Activated gamma-delta T cell treated with Interleukin-2 at 50 U/mL for 16 hours (primary cell): ENCODE results near the gene MAPK4.
"Not testable (repeated sequence)": the region's sequence is repeated elsewhere in the genome, so short reads cannot be mapped to it uniquely, and the experiment has no call there.

Experiments
- DNase-seq: peaks from one replicate; pipeline ENCODE4 v3.0.0-alpha.2; 2020

The MAPK4 gene

DNA sequence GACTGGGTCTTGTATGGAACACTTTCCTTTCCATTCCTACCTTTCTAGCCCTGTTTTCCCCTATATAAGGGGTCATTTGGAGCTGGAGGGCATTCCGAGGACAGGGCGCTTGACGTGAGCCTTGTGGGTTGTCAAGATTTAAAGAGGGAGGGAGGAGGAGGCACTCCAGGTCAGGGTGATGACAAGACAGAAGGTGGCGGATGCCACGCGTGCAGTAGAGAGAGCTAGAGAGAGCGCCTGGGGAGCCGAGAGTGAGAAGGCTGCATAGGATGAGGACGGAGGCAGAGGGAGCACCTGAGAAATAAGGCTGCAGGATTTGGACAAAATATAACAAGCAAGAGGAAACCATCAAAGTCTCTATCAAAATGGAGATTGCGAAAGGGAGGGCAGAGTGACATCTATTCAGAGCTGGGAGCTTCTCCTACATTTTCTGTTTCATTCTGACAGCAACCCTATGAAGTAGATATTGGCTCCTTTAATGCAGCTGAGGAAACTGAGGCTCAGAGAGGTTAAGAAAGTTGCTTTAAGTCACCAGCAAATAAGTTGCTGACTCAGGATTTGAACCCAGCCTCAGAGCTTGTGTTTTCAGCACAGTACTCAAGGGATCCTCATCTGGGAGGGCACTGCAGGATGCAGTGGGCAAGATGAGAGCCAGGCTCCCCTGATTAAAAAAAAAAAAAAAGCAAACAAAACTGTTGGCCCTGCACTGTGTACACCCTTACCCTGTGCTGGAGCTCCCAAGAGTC lies 135.7 kb downstream of the MAPK4 start:
- no peak for DNase-seq

DNA sequence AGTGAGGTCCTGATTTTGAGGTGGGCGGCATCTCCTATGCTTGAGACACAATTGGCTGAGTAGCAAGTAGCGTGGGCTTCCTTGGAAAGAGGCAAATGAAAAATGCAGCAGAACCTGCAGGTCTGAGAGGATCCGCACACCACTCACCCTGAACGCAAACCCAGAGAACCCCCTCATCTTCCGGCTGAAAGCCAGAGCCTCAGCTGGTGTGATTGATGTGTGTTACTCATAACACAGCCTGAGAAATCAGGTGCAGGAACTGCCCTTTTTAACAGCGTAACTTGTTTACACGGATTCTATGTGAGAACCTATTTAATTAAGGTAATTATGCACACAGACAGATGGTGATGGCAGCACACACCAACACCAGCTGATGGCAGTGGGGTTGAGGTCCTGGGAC lies 136.5 kb downstream of the MAPK4 start:
- DNase-seq, result no peak

DNA sequence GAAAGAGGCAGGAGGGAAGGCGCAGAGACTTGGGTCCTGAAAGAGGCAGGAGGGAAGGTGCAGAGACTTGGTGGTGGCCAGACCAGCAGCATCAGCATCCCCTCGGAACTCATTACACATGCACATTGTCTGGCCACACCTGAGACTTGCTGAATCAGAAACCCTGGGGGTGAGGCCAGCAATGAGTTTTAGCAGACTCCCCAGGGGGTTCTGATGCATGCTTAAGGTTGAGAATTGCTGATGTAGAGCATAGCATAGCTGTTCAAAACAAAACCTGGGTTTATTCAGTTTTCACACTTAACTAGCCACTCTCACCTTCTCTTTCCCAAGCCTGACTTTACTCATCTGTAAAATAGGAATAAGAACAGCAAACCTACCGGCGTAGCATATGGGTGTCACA lies 137.0 kb downstream of the MAPK4 start:
- no peak for DNase-seq

DNA sequence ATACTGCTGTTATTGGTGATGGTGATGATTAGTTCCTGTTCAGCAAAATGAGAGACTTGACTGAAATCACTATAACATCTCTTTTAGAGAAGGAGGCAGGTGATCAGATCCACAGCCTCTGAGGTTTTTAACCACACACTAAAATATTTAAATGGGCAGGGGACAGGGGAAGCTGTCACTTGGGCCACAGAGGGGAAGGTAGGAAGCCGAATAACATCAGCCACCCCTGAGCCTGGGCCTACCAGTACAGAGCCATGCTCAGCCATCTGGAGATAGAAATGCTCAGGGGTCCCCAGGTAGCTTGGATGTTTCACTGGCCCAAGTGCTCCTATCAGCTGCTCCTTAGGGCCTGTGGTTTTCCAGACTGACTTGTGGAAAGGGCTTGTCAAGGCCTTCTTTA lies 137.6 kb downstream of the MAPK4 start:
- DNase-seq, result no peak

DNA sequence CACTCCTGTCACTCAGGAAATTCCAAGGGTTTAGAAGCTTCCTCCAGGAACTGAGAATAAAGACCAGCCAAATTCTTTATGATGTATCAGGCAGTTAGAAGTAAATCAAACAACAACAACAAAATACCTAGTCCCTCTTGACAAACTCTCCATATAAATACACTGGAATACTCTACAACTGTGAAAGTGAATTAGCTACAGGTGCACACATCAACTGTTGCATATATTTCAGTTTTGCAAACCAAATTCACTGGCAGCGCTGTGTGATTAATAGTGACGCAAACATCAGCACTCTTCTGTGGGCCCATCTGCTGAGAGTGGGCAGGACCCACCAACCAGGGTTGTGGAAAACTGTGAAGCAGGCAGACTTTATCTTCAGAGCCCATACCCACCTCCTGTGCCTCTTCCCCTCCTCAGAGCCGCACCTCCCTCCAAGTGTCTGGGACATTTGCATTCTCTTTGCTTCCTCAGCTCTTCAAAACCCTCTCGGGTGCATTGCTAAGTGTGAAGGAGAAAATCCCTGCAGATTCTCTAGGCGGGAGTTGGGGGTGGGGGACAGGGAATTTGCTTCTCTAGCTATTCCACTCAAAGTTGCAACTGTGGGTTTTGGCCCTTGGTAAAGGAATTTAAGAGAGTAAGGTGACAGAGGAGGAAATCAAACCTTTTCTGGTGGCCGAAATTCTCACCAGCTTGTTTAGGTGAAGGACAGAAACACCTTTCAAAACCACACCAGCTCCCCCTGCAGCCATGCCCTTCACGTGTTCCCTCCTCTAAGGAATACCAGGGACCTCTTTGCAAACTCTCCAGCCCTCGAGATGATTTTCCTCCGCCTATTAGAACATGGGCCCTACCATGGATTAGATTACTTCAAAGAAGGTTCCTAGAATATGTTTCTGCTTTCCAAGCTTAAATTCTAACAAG lies 140.6 kb downstream of the MAPK4 start:
- DNase-seq, result no peak

DNA sequence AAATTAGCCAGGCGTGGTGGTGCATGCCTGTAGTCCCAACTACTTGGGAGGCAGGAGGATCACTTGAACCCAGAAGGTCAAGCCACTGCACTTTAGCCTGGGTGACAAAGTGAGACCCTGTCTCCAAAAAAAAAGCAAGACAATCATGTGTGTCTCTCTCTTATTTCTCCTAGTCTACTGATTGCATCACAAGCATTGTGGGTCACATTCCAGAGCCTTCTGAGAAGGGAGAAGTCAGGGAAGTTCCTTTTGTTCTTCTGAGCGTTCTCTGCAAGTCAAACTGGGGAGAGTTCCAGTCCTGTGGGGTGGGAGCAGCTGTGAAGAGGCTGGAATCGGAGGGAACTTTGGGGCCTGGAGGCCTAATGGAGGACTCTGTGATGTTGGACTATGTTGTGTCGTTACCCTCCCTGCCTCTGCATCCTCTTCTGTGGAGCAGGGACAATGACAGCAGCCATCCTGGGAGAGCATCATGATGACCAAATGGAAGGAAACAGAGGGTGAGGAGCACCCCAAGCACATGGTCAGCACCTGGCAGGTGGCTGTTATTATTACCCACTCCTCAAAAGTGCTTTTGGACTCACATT lies 144.6 kb downstream of the MAPK4 start:
- DNase-seq, result no peak

DNA sequence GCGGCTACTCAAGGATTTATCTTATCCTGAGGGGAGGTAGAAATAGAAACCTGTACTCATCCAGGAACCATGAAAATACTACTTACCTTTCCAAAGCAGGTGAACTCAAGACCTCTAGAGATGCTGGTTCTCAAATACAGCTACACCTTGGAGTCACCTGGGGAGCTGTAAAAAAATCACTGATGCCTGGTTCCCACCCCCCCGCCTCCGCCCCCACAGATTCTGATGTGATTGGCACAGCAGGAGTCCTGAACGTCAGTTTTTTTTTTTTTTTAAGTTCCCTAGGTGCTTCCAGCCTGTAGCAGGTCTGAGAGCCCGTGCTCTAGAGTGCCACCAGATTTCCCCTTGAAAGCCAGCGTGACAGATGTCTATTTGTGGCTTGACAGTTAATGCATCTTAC lies 146.3 kb downstream of the MAPK4 start:
- no peak for DNase-seq

DNA sequence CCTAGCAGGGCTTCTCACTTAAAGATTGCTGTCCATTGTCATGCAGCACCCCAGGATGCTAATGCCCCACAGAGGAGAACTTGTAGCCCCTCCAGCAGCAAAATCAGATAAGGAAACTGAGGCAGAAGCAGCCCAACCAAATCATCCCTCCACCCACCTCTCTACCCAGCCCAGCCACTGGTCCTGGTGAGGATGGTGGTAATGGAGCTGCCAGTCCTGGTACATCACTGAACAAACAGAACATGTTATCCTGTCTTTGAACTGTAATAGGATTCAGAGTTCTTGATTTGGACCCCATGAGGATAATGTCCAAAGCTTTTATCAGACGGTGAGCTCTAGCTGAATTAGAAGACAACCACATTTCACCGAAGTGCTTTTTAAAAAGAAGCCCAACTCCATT lies 146.8 kb downstream of the MAPK4 start:
- no peak for DNase-seq

DNA sequence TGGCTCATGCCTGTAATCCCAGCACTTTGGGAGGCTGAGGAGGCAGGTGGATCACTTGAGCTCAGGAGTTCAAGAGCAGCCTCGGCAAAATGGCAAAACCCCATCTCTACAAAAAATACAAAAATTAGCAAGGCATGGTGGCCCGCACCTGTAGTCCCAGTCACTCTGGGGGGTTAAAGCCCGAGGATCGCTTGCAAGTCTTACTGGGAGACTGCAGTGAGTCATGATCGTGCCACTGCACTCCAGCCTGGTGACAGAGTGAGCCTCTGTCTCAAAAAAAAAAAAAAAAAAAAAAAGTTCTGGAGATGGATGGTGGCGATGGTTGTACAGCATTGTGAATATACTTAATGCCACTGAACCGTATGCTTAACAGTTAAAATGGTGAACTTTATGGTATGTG lies 147.4 kb downstream of the MAPK4 start:
- not testable (repeated sequence) for DNase-seq

DNA sequence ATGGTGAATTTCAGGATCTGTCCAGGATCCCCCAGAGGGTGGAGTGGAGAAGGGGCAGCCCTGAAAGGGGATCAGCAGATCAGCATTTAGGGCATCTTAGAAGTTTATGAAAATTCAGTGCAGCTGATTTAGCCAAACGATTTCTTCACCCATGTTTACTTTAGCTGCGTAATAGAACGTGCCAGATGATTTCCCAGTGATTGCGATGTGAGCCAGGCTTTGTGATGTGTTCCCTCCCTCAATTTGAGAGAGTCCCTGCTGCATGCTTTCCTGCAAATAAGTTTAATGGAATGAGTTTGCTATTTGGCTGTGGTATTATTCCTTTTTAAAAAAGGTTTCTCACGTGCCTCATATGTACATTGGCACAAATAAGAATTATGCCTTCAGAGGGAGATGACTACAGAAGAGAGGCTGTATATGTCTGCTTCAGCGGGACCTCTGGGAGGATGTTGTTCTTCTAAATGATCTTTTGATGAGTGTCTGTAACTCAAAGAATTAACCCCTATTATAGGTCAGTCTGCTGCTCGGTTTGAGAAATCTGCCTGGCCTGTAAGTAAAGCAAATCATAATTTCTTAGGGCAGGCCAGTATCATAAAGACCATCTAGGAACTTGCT lies 148.1 kb downstream of the MAPK4 start:
- DNase-seq, result no peak

DNA sequence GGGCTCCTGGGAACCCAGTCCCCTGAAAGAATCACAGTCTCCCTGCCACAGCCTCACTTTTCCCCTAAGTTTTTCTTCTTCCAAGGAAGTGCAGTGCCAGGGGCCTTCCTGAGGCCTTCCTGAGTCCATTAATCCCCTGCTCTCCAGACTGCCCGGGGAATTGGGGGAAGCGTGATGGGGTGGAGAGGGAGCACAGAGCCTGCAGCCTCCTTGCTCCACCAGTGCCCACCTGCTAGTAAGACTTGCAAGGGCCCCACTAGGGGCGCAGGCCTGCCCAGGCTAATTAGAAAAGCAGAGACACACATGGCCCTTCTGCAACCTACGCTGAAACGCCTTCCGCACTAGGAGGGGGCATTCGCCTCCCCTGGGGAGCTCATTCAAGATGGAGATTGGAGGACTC lies 149.3 kb downstream of the MAPK4 start:
- DNase-seq, result no peak

DNA sequence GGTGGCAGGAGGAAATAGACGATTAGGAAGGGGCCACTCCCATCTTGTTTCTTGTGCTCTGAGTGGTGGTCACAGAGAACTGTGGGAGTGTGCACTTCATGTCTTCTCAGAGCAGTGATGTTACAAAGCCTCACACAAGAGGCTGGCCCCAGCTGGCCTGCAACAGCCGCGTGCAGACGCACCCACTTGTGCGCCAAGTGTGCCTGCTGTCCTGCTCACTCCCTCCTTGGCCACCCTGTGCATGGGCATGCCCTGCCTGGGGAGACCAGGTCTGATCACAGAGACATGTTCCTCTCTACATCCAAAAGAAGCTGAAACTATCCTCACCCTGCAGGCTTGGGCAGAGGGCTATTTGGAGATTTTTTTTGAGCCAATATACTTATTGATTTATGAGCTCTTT lies 151.5 kb downstream of the MAPK4 start:
- no peak for DNase-seq

DNA sequence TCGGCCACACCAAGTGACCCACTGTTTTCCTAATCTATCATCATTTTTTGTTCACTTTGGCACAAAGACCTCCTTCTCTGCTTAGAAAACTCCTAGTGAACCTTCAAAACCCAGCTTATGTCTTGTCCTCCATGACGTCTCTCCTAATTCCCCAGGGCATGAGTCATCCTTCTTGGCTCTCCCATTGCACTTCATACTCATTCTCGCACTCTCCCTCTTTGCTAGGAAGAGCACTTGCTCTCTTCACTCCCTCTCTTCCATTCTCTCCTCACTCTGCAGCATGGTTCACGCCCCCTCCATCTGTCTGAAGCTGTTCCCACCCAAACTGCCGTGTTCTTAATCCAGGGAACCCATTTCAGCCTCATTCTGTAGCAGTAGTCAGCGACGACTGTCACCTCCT lies 156.0 kb downstream of the MAPK4 start:
- no peak for DNase-seq

DNA sequence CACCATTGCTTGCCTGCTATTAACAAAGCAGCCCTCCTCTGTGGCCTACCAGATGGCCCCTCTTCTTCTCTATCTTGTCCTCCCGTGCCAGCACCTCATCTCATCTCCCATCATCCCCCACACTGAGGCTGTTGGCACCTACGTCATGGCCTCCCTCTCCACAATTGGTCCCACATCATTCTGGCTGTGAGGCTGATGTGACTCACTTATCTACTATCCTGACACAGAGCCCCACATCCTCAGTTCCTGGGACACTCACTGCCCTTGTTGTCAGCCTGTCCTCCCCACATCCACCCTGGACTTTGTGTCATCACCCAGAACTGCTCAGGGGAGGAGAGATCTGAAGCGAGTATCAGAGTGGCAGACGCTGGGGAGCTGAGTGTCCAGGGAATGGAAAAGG lies 157.0 kb downstream of the MAPK4 start:
- no peak for DNase-seq

DNA sequence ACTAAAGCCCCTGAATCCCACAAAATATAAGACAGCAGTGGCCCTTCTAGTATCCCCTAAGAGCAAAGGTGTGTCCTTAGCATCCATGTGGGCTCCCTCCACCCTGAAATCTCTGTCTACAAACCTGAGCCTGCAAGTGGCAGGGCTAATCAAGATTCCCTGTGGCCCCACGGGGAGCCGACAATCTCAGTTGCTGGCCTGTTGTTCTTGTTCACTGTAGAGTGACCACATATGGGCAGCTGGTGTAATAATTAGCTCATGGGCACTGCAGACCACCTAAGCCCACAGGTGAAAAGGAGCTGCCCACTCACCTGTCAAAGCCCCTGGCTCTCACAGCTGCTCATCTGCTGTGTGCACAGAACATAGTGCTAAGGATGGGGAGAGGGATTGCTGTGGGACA lies 157.7 kb downstream of the MAPK4 start:
- no peak for DNase-seq

DNA sequence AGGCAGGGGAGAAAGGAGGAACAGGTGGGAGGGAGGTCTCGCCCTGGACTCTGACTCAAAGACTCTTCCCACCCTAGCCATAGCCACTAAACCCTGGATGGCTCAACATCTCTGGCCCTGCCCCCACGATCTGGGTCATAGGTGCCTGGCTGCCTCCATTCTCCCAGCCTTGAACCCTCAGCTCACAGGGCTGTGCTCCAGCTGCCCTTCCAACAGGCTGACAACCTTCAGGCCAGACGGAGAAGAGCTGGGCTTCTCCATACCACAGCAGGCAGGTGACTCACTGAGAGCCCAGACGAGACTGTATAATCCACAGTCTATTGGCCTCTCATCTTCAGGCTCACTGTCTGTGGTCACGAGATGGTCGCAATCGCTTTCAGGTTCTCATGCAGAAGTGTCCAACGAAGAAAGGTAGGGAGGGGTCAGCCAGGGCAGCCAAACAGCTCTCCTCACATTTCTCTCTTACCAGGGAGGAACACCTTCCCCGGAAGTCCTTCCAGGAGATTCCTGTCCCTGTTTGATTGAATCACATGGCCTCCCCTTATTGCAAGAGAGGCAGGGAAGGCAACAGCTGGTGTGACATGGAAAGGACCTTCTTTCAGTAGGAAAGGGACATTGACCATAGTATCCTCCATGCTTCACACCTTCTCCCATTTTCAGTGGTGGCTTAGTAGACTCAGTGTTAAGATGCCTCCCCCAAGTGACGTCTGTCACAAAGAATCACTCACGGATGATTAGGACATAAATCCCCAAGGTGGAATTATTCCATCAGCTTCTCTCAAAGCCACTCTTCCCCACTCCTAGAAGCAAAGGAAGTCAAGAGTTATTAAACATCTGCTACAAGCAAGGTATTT lies 159.8 kb downstream of the MAPK4 start:
- DNase-seq, result no peak

DNA sequence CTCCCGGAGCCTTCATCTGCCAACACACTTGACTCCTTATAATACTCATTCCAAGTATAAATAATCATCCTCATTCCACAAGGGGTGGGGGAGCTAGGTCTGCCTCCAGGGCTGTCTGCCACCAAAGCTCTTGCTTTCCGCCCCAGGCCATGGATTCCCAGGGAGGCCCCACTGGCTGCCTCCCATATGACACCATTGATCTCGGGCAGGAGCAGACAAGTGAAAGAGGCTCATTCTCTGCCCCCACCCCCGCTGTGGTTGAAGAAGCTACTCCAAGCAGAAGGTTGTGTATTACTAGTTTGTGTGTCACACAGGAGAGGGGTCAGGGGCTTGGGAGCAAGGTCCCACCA lies 160.4 kb downstream of the MAPK4 start:
- no peak for DNase-seq

DNA sequence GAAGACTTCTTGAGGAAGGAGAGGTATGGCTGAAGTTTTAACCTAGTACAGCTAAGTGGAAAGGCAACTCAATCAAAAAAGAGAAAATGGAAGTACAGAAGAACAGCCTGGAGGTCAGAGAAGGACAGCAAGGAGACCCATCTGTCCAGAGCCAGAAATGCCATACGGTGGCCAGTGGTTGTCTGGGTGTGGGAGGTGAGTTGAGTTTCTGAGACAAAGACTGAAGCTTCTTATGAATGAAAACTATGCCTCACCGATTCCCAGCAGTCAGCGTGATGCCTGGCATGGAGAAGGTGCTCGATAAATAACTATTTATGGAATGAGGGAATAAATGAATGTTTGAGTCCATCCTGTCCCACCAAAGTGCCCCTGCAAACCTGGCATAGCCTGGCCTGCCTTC lies 161.1 kb downstream of the MAPK4 start:
- DNase-seq, result no peak

DNA sequence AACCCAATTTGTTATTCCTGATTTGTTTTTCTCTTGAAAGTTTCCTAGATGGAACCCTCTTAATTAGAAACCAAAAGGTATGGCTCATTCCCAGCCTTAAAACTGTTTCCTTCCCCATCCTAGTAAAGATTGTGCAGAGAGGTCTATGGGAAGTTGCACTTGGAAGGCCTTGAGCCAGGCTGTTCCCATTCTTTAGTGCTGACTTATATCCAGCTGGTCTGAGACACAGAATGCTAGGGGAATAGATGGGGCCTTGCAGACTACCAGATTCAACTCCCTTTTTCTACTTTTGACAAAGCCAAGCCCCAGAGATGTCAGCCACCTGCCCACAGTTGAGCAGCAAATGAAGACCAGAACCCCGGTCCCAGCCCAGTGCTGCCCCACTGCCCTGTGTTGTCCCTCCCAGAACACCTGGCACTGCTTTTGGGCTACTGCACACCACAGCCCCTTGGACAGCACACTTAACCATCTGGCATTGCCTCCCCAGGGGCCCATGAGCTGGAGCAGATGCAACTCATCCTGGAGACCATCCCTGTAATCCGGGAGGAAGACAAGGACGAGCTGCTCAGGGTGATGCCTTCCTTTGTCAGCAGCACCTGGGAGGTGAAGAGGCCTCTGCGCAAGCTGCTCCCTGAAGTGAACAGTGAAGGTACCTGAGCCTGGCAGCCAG lies 161.7 kb downstream of the MAPK4 start:
- no peak for DNase-seq

DNA sequence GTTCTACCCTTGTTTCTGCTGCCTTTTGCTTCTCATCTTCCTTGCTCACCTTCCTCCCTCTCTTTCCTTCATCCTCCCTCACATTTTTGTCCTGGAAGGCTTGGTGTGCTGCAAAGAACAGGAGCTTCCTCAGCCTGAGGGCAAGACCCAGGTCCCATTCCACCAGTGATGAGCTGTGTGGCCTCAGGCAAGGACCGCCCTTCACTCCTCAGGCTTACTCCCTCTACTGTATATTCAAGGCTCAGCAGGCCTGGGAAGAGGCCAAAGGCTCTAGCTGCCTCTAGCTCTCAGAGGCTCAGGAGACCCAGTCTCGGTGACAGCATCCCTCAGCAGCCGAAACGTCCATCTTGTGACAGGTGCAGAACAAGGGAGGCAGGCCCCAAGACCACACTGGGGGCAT lies 162.4 kb downstream of the MAPK4 start:
- no peak for DNase-seq

DNA sequence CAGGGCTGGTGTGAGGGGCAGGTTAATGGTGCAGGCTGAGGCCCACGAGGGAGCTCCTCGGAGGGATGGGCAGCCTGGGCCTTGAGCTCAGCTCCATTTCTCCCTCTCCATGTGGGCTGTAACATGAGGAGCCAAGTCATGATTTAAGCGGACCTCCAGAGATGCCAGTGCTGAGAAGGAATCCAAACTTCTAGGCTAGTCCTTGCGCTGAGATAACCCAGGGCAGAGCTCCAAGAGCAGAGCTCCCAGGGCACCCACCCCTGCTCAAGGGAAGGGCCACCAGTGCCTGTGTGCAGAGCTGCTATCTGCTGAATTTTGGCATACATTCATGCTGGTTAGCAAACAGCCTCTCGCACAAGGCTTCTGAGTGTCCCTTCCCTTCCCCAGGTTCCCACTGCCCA lies 164.9 kb downstream of the MAPK4 start:
- no peak for DNase-seq

DNA sequence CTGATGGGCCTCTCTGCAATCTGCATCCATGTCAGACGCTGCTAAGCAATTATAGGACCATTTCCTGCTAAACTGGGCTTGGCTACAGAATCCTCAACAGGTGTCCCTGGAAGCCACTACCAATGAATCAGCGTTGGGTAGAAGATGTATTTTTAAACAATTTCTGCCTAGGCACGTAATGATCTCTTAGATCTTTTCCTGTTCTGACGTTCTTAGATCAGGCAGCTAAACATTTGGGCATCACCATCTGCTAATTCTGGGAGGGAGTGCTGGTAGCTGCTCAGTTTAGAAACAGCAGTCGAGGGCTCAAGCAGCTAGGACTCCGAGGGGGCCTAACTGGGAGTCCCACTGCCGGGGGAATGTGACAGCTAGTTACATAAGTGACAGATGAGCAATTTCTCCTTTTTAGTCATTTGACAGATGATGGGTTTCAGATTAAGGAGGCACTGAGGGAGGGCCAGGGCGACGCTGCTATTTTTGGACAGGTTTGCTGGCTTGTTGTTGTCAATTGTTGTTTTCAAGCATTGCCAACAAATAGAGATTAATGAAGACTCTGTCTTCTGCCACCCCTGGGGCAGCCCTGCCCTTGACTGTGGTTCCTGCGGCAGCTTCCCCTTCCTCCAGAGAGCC lies 167.2 kb downstream of the MAPK4 start:
- DNase-seq, result no peak
